WTC11 (cell line): Measurements from ENCODE around the gene ZNF532. TPM values are rescaled to one million over a fixed set of nuclear protein-coding genes. Genes with fewer than 3 reads are reported as not detected.
A peak's percentile ranks its signal among the peaks of the same experiment; 100 is the strongest.
"Not testable (repeated sequence)": the region's sequence is repeated elsewhere in the genome, so short reads cannot be mapped to it uniquely, and the experiment has no call there.

Experiments
- ATAC-seq: fragments of 200-7000 bp; cut with Tn5 transposase; 2 replicates; pipeline ENCODE4 v1.10.0; 2021; ENCODE audit warnings: mild to moderate bottlenecking, moderate library complexity
- CTCF ChIA-PET: fragments of 300-600 bp; sonication (Branson Sonifier 250); formaldehyde crosslinking; loops from one replicate; lab custom pipeline; 2021; ENCODE audit warnings: antibody characterized with exemption; lab: Charles Lee
- POLR2A ChIA-PET: fragments of 350-600 bp; sonication (Branson Sonifier 250); formaldehyde crosslinking; loops from one replicate; lab custom pipeline; 2021; ENCODE audit warnings: antibody characterized with exemption; lab: Charles Lee
- DNase-seq: peaks from one replicate; pipeline ENCODE4 v3.0.0; 2021; ENCODE audit warnings: low spot score
- H3K27ac Mint-ChIP-seq: 2 replicates; pipeline ENCODE4 v1.8.0; 2021; ENCODE audit warnings: mixed read lengths
- H3K27me3 Mint-ChIP-seq: 2 replicates; pipeline ENCODE4 v1.8.0; 2021; ENCODE audit warnings: low read depth, mild to moderate bottlenecking, moderate library complexity, mixed read lengths
- H3K36me3 Mint-ChIP-seq: 2 replicates; pipeline ENCODE4 v1.8.0; 2021; ENCODE audit warnings: mixed read lengths
- H3K4me1 Mint-ChIP-seq: 2 replicates; pipeline ENCODE4 v1.8.0; 2022; ENCODE audit warnings: mixed read lengths
- H3K4me3 Mint-ChIP-seq: 2 replicates; pipeline ENCODE4 v1.8.0; 2021; ENCODE audit warnings: mild to moderate bottlenecking, moderate library complexity, mixed read lengths
- H3K9me3 Mint-ChIP-seq: 2 replicates; pipeline ENCODE4 v1.8.0; 2021; ENCODE audit warnings: mixed read lengths
- CREB1 ChIP-seq: sonication (generic); formaldehyde crosslinking; IDR thresholded peaks from 2 replicates; pipeline ENCODE4 v1.8.0; 2023; ENCODE audit warnings: mild to moderate bottlenecking, missing genetic modification reagents
- E2F4 ChIP-seq: sonication (generic); formaldehyde crosslinking; IDR thresholded peaks from 2 replicates; pipeline ENCODE4 v1.8.1; 2022; ENCODE audit warnings: low read depth, mild to moderate bottlenecking, moderate library complexity, missing genetic modification reagents, borderline replicate concordance
- EMX1 ChIP-seq: fragments of 250-450 bp; sonication (Bioruptor Pico); IDR thresholded peaks from 2 replicates; pipeline ENCODE4 v1.8.0; 2021; ENCODE audit warnings: mild to moderate bottlenecking
- ESRRA ChIP-seq: sonication (generic); formaldehyde crosslinking; IDR thresholded peaks from 2 replicates; pipeline ENCODE4 v1.8.1; 2022; ENCODE audit warnings: mild to moderate bottlenecking, missing genetic modification reagents, borderline replicate concordance
- ETV6 ChIP-seq: sonication (generic); formaldehyde crosslinking; IDR thresholded peaks from 2 replicates; pipeline ENCODE4 v1.8.1; 2022; ENCODE audit warnings: mild to moderate bottlenecking, missing genetic modification reagents
- FOXJ3 ChIP-seq: sonication (generic); formaldehyde crosslinking; IDR thresholded peaks from 2 replicates; pipeline ENCODE4 v1.9.0; 2021; ENCODE audit warnings: missing genetic modification reagents, mild to moderate bottlenecking, borderline replicate concordance
- MAX ChIP-seq: sonication (generic); formaldehyde crosslinking; IDR thresholded peaks from 2 replicates; pipeline ENCODE4 v1.8.0; 2022; ENCODE audit warnings: mild to moderate bottlenecking, missing genetic modification reagents
- MLX ChIP-seq: sonication (generic); formaldehyde crosslinking; IDR thresholded peaks from 2 replicates; pipeline ENCODE4 v1.8.1; 2023; ENCODE audit warnings: mild to moderate bottlenecking, missing genetic modification reagents, moderate library complexity
- RELA ChIP-seq: sonication (generic); formaldehyde crosslinking; IDR thresholded peaks from 2 replicates; pipeline ENCODE4 v1.8.1; 2022; ENCODE audit warnings: missing genetic modification reagents, mild to moderate bottlenecking, borderline replicate concordance
- STAT6 ChIP-seq: sonication (generic); formaldehyde crosslinking; conservative IDR thresholded peaks from 2 replicates; pipeline ENCODE4 v1.8.1; 2023; ENCODE audit warnings: mild to moderate bottlenecking, low read depth, missing genetic modification reagents, moderate library complexity
- USF2 ChIP-seq: sonication (generic); formaldehyde crosslinking; IDR thresholded peaks from 2 replicates; pipeline ENCODE4 v1.8.1; 2023; ENCODE audit warnings: mild to moderate bottlenecking, missing genetic modification reagents, moderate library complexity
- ZNF232 ChIP-seq: sonication (generic); formaldehyde crosslinking; IDR thresholded peaks from 2 replicates; pipeline ENCODE4 v1.8.0; 2022; ENCODE audit warnings: mild to moderate bottlenecking, missing genetic modification reagents
- ZNF281 ChIP-seq: sonication (generic); formaldehyde crosslinking; IDR thresholded peaks from 2 replicates; pipeline ENCODE4 v1.8.0; 2023; ENCODE audit warnings: mild to moderate bottlenecking, missing genetic modification reagents
- ZNF396 ChIP-seq: fragments of 250-450 bp; sonication (Bioruptor Pico); IDR thresholded peaks from 2 replicates; pipeline ENCODE4 v1.8.0; 2021; ENCODE audit warnings: mild to moderate bottlenecking, moderate library complexity, borderline replicate concordance
- total RNA-seq: library from RNA; stranded (reverse); gene quantifications from 3 replicates; pipeline ENCODE4 v1.2.3, GENCODE V29; 2021

The ZNF532 gene
- total RNA-seq, 1 experiment from 2014 or later, result 171 TPM

- TF ChIP-seq STAT6 (CRISPR knock-in tag) (no peak), ZNF232 (CRISPR knock-in tag) (no peak)
These were observed 11.1 kb upstream of the ZNF532 start (continued) for GRCh38 chr18:58853561-58853960.

GRCh38 chr18:58855521-58855920, 9.2 kb upstream of the ZNF532 start:
- H3K36me3 Mint-ChIP-seq, POLR2A ChIA-PET, ATAC-seq, DNase-seq, H3K27ac Mint-ChIP-seq, H3K4me3 Mint-ChIP-seq, CTCF ChIA-PET, H3K27me3 Mint-ChIP-seq, H3K9me3 Mint-ChIP-seq: not testable (repeated sequence)
- peaks cover 55% of the 10 kb centered on the region for H3K4me1 Mint-ChIP-seq

GRCh38 chr18:58856881-58857280, 7.8 kb upstream of the ZNF532 start:
- Mint-ChIP-seq H3K27me3 (no peaks in the 10 kb centered on the region; the same call in 1 of the 2 replicates), H3K4me3 (no peak overlapping the region), H3K36me3 (no peaks in the 10 kb centered on the region), H3K9me3 (no peaks in the 10 kb centered on the region), H3K4me1 (peaks cover 55% of the 10 kb centered on the region), H3K27ac (no peak overlapping the region)
- ChIA-PET CTCF (no interaction called here), POLR2A (no interaction called here)
- no peak for TF ChIP-seq RELA (CRISPR knock-in tag)
- TF ChIP-seq ESRRA (CRISPR knock-in tag), result no peak
- no peak for TF ChIP-seq ETV6 (CRISPR knock-in tag)
- DNase-seq (no peak), ATAC-seq (no peak)

- Mint-ChIP-seq H3K27ac (peak overlapping the region; percentile 99), H3K4me3 (no peak overlapping the region), H3K27me3 (no peaks in the 10 kb centered on the region), H3K36me3 (no peaks in the 10 kb centered on the region), H3K9me3 (no peaks in the 10 kb centered on the region), H3K4me1 (peaks cover 53% of the 10 kb centered on the region)
- DNase-seq (no peak), ATAC-seq (no peak)
- TF ChIP-seq MLX (CRISPR knock-in tag) (no peak), ETV6 (CRISPR knock-in tag) (0 out of 2 replicates have a peak, but pooled peaks have one; percentile 18)
- ChIA-PET CTCF (interaction anchor here (1.1 kb wide), 1 partner anchor 9 kb away, joined by 3 read pairs; no protein-coding TSS in a partner anchor), POLR2A (interaction anchor here (0.7 to 1.0 kb wide), 2 partner anchors 10 to 12 kb away, joined by 3 to 4 read pairs; no protein-coding TSS in a partner anchor)
These were observed 5.8 kb upstream of the ZNF532 start for GRCh38 chr18:58858591-58859468.

- DNase-seq (peak; percentile 44), ATAC-seq (peak; percentile 26)
- H3K27ac Mint-ChIP-seq, result peak overlapping the region; percentile 99
- no peaks in the 10 kb centered on the region for H3K27me3 Mint-ChIP-seq
- peaks cover 61% of the 10 kb centered on the region for H3K4me1 Mint-ChIP-seq
- CTCF ChIA-PET, result interaction anchor here (1.1 kb wide), 1 partner anchor 10 kb away, joined by 3 read pairs; no protein-coding TSS in a partner anchor
- POLR2A ChIA-PET, result interaction anchor here (3.2 kb wide), 1 partner anchor 12 kb away, joined by 24 read pairs; no protein-coding TSS in a partner anchor
- H3K4me3 Mint-ChIP-seq, result peak overlapping the region; percentile 42
- H3K9me3 Mint-ChIP-seq, result no peaks in the 10 kb centered on the region
- peaks cover 3% of the 10 kb centered on the region for H3K36me3 Mint-ChIP-seq
- TF ChIP-seq CREB1 (CRISPR knock-in tag), result no peak
- no peak for TF ChIP-seq FOXJ3 (CRISPR knock-in tag)
- no peak for TF ChIP-seq ZNF396
- TF ChIP-seq MAX (CRISPR knock-in tag), result no peak
- no peak for TF ChIP-seq E2F4 (CRISPR knock-in tag)
- no peak for TF ChIP-seq ETV6 (CRISPR knock-in tag)
- no peak for TF ChIP-seq USF2
- no peak for TF ChIP-seq EMX1 (CRISPR knock-in tag)
- peak; percentile 48; the same call in 1 of the 2 replicates for TF ChIP-seq ZNF281 (CRISPR knock-in tag)
These were observed 4.8 kb upstream of the ZNF532 start for GRCh38 chr18:58859907-58860306.
